Hepatocyte (in vitro differentiated cells): Measurements from ENCODE around the gene PKD2L1. TPM values are rescaled to one million over a fixed set of nuclear protein-coding genes. Genes with fewer than 3 reads are reported as not detected.

Source experiments
- DNase-seq: peaks from one replicate; pipeline ENCODE4 v3.0.0-alpha.2; 2016; ENCODE audit warnings: low spot score
- H2AFZ ChIP-seq: fragments of 200-600 bp; sonication (generic); 2 replicates; pipeline ENCODE4 v1.6.0; 2016; ENCODE audit warnings: antibody characterized with exemption, mild to moderate bottlenecking
- H3K27ac ChIP-seq: fragments of 200-600 bp; sonication (generic); 2 replicates; pipeline ENCODE4 v1.5.1; 2016; ENCODE audit warnings: mild to moderate bottlenecking
- H3K27me3 ChIP-seq: fragments of 200-600 bp; sonication (generic); 2 replicates; pipeline ENCODE4 v1.6.1; 2016
- H3K36me3 ChIP-seq: fragments of 200-600 bp; sonication (generic); replicated peaks from 2 replicates; pipeline ENCODE4 v1.5.1; 2016; ENCODE audit warnings: low read depth; ENCODE audit not compliant: insufficient read depth
- H3K4me1 ChIP-seq: fragments of 200-600 bp; sonication (generic); 2 replicates; pipeline ENCODE4 v1.5.1; 2016; ENCODE audit warnings: mild to moderate bottlenecking, moderate library complexity; ENCODE audit not compliant: insufficient read depth
- H3K4me2 ChIP-seq: fragments of 200-600 bp; sonication (generic); 2 replicates; pipeline ENCODE4 v1.6.0; 2016
- H3K4me3 ChIP-seq: fragments of 200-600 bp; sonication (generic); 2 replicates; pipeline ENCODE4 v1.5.1; 2016; ENCODE audit warnings: mild to moderate bottlenecking
- H3K79me2 ChIP-seq: fragments of 200-600 bp; sonication (generic); 2 replicates; pipeline ENCODE4 v1.6.0; 2017; ENCODE audit warnings: mild to moderate bottlenecking
- H3K9me2 ChIP-seq: fragments of 200-600 bp; sonication (generic); replicated peaks from 2 replicates; pipeline ENCODE4 v1.6.0; 2017; ENCODE audit warnings: mild to moderate bottlenecking; ENCODE audit not compliant: insufficient read depth
- H3K9me3 ChIP-seq: fragments of 200-600 bp; sonication (generic); 2 replicates; pipeline ENCODE4 v1.5.1; 2016; ENCODE audit warnings: low read depth, mild to moderate bottlenecking
- H4K20me1 ChIP-seq: fragments of 200-600 bp; sonication (generic); 2 replicates; pipeline ENCODE4 v1.6.0; 2016; ENCODE audit warnings: mild to moderate bottlenecking; ENCODE audit not compliant: insufficient read depth, poor library complexity, severe bottlenecking
- CTCF ChIP-seq: fragments of 200-600 bp; sonication (generic); IDR thresholded peaks from 2 replicates; pipeline ENCODE4 v1.5.1; 2016; ENCODE audit warnings: antibody characterized with exemption, mild to moderate bottlenecking; ENCODE audit not compliant: poor library complexity
- EZH2 ChIP-seq: fragments of 200-600 bp; sonication (generic); IDR thresholded peaks from 2 replicates; pipeline ENCODE4 v1.6.1; 2016; ENCODE audit warnings: antibody characterized with exemption, mild to moderate bottlenecking, borderline replicate concordance
- EZH2phosphoT487 ChIP-seq: fragments of 200-600 bp; sonication (generic); IDR thresholded peaks from one replicate; pipeline ENCODE4 v1.6.1; 2018; ENCODE audit warnings: antibody characterized with exemption, mild to moderate bottlenecking, low read depth, moderate library complexity; ENCODE audit not compliant: unreplicated experiment, severe bottlenecking
- WGBS: methylation state at CpG from one replicate; pipeline ENCODE4 v1.1.6; 2016; ENCODE audit warnings: low lambda C conversion rate; ENCODE audit errors: missing lambda C conversion rate; 5-methylcytosine and 5-hydroxymethylcytosine counted together
- polyA plus RNA-seq: library from polyadenylated mRNA; unstranded; fragments of >200 nt; fragmentation: Nextera tagmentation; extraction: Ambion mirVana; gene quantifications from 2 replicates; pipeline ENCODE4 v1.2.1, GENCODE V29; 2016
- small RNA-seq: library from RNA; depleted of rRNA; stranded (forward); fragments of <200 nt; gene quantifications from one replicate; pipeline ENCODE3, GENCODE V24; 2014
- total RNA-seq: library from RNA; depleted of rRNA; stranded (reverse); fragments of >200 nt; gene quantifications from 2 replicates; pipeline ENCODE4 v1.2.3, GENCODE V29; 2014

The PKD2L1 gene
- total and polyA plus RNA-seq, 2 experiments from 2014 or later: 0.10 to 0.88 TPM

- Histone ChIP-seq H3K27me3 (no peaks in the 10 kb centered on the region), H3K4me1 (no peaks in the 10 kb centered on the region), H2AFZ (no peak overlapping the region), H3K27ac (no peak overlapping the region), H3K4me3 (no peak overlapping the region), H3K9me3 (no peaks in the 10 kb centered on the region), H4K20me1 (no peaks in the 10 kb centered on the region), H3K36me3 (no peaks in the 10 kb centered on the region), H3K9me2 (no peaks in the 10 kb centered on the region), H3K4me2 (no peak overlapping the region), H3K79me2 (no peaks in the 10 kb centered on the region)
- 77% methylated on average over 5 of the region's 5 CpGs for WGBS
- no peak for DNase-seq
- TF ChIP-seq CTCF (no peak), EZH2 (no peak), EZH2phosphoT487 (no peak)
Observed at GRCh38 chr10:100245484-100246220, 84.4 kb downstream of the PKD2L1 start.

- Histone ChIP-seq H3K9me2 (no peaks in the 10 kb centered on the region), H2AFZ (no peak overlapping the region), H3K4me3 (no peak overlapping the region), H3K79me2 (no peaks in the 10 kb centered on the region), H4K20me1 (no peaks in the 10 kb centered on the region), H3K27me3 (no peaks in the 10 kb centered on the region), H3K27ac (no peak overlapping the region), H3K4me1 (no peaks in the 10 kb centered on the region), H3K36me3 (no peaks in the 10 kb centered on the region), H3K9me3 (no peaks in the 10 kb centered on the region), H3K4me2 (no peak overlapping the region)
- no peak for DNase-seq
- 85% methylated on average over 3 of the region's 3 CpGs for WGBS
- TF ChIP-seq EZH2: no peak
Observed at GRCh38 chr10:100239851-100240250, 90.2 kb downstream of the PKD2L1 start.

- Histone ChIP-seq H3K27me3 (no peaks in the 10 kb centered on the region), H3K9me2 (no peaks in the 10 kb centered on the region), H3K4me2 (no peak overlapping the region), H3K36me3 (no peaks in the 10 kb centered on the region), H3K9me3 (no peaks in the 10 kb centered on the region), H3K27ac (no peak overlapping the region), H3K4me1 (no peaks in the 10 kb centered on the region), H2AFZ (no peak overlapping the region), H3K79me2 (no peaks in the 10 kb centered on the region), H3K4me3 (no peak overlapping the region), H4K20me1 (no peaks in the 10 kb centered on the region)
- 99% methylated on average over 7 of the region's 7 CpGs for WGBS
- TF ChIP-seq EZH2phosphoT487 (no peak), CTCF (no peak), EZH2 (no peak)
- no peak for DNase-seq
Observed at GRCh38 chr10:100238429-100238828, 91.6 kb downstream of the PKD2L1 start.

Small RNA genes within 50 kb of the gene (small RNA-seq; reads per million reads assigned to genes)
- gene RNU6-422P: not detected

Other genes starting within 250 kb of the PKD2L1 start
- gene CPN1, start 248.4 kb downstream of the PKD2L1 start, total RNA-seq: 2.8 and 3.8 TPM in 2 replicates
- gene CPN1, start 248.4 kb downstream of the PKD2L1 start, polyA plus RNA-seq: 1.9 and 4.6 TPM in 2 replicates
- 33.2 and 35.7 TPM in 2 replicates for gene ERLIN1, start 144.2 kb downstream of the PKD2L1 start, total RNA-seq
- 21.5 and 26.3 TPM in 2 replicates for gene ERLIN1, start 144.2 kb downstream of the PKD2L1 start, polyA plus RNA-seq
- gene CHUK, start 100.6 kb downstream of the PKD2L1 start, total RNA-seq: 24.6 and 29.2 TPM in 2 replicates
- 10.0 and 10.8 TPM in 2 replicates for gene CHUK, start 100.6 kb downstream of the PKD2L1 start, polyA plus RNA-seq
- gene CWF19L1, start 62.6 kb downstream of the PKD2L1 start, total RNA-seq: 22.8 and 24.0 TPM in 2 replicates
- gene CWF19L1, start 62.6 kb downstream of the PKD2L1 start, polyA plus RNA-seq: 12.2 and 14.5 TPM in 2 replicates
- gene BLOC1S2, start 43.5 kb downstream of the PKD2L1 start, total RNA-seq: 44.1 and 50.1 TPM in 2 replicates
- 46.7 and 50.4 TPM in 2 replicates for gene BLOC1S2, start 43.5 kb downstream of the PKD2L1 start, polyA plus RNA-seq
- 589 and 622 TPM in 2 replicates for gene SCD, start 17.0 kb upstream of the PKD2L1 start, total RNA-seq
- gene SCD, start 17.0 kb upstream of the PKD2L1 start, polyA plus RNA-seq: 213 and 282 TPM in 2 replicates
- gene WNT8B, start 132.8 kb upstream of the PKD2L1 start, total RNA-seq: not detected in 2 replicates
- gene WNT8B, start 132.8 kb upstream of the PKD2L1 start, polyA plus RNA-seq: not detected in 2 replicates
- 2.3 and 5.4 TPM in 2 replicates for gene SEC31B, start 189.6 kb upstream of the PKD2L1 start, total RNA-seq
- 7.7 and 13.2 TPM in 2 replicates for gene SEC31B, start 189.6 kb upstream of the PKD2L1 start, polyA plus RNA-seq
- gene NDUFB8, start 199.6 kb upstream of the PKD2L1 start, total RNA-seq: 124 and 146 TPM in 2 replicates
- gene NDUFB8, start 199.6 kb upstream of the PKD2L1 start, polyA plus RNA-seq: 350 and 355 TPM in 2 replicates
- 13.7 and 15.5 TPM in 2 replicates for gene HIF1AN, start 205.7 kb upstream of the PKD2L1 start, total RNA-seq
- gene HIF1AN, start 205.7 kb upstream of the PKD2L1 start, polyA plus RNA-seq: 32.1 and 36.0 TPM in 2 replicates